ACHN (cell line): ENCODE measurements around the gene DEGS2.
"Not testable (repeated sequence)": the region's sequence is repeated elsewhere in the genome, so short reads cannot be mapped to it uniquely, and the experiment has no call there.

Experiments used
- DNase-seq: peaks from one replicate; pipeline ENCODE4 v3.0.0-alpha.2; 2015
- in situ Hi-C: cut with HindIII; loops from 2 replicates; pipeline ENCODE4 v1.10.0; 2017; ENCODE audit warnings: low sequenced_read_pairs, low pct_ligation_motif_present, low pct_unique_long_range_greater_than_20kb

Gene DEGS2

GRCh38 chr14:100159094-100159864 is at the start of gene DEGS2:
Gene DEGS2, minus strand, starts transcription at chr14:100159645. Its CDS starts 58 bp downstream, at chr14:100159587.
- in situ Hi-C loops, result no loop called here
- DNase-seq, result no peak

GRCh38 chr14:100208136-100208535 is 48.7 kb upstream of the DEGS2 start:
- DNase-seq, in situ Hi-C loops: not testable (repeated sequence)

GRCh38 chr14:100207588-100207987 is 48.1 kb upstream of the DEGS2 start:
- DNase-seq, in situ Hi-C loops: not testable (repeated sequence)

GRCh38 chr14:100204835-100205167 is 45.4 kb upstream of the DEGS2 start:
- DNase-seq, in situ Hi-C loops: not testable (repeated sequence)

- no peak for DNase-seq
- in situ Hi-C loops, result no loop called here
Measured at GRCh38 chr14:100203962-100204834, 44.8 kb upstream of the DEGS2 start.

GRCh38 chr14:100203146-100203545 is 43.7 kb upstream of the DEGS2 start:
- no peak for DNase-seq
- in situ Hi-C loops, result no loop called here

GRCh38 chr14:100202712-100203111 is 43.3 kb upstream of the DEGS2 start:
- in situ Hi-C loops, result no loop called here
- no peak for DNase-seq

GRCh38 chr14:100201701-100202100 is 42.3 kb upstream of the DEGS2 start:
- in situ Hi-C loops, result no loop called here
- no peak for DNase-seq

- DNase-seq, result no peak
- in situ Hi-C loops, result no loop called here
Measured at GRCh38 chr14:100200311-100200710, 40.9 kb upstream of the DEGS2 start.

- in situ Hi-C loops, result no loop called here
- no peak for DNase-seq
Measured at GRCh38 chr14:100199240-100199860, 39.9 kb upstream of the DEGS2 start.

- in situ Hi-C loops, result no loop called here
Measured at GRCh38 chr14:100193417-100194357, 34.2 kb upstream of the DEGS2 start.

GRCh38 chr14:100192672-100193416 is 33.4 kb upstream of the DEGS2 start:
- in situ Hi-C loops, result no loop called here
- peak; percentile 97 for DNase-seq

More at GRCh38 chr14:100193417-100194357, 34.2 kb upstream of the DEGS2 start:
- DNase-seq, result no peak

GRCh38 chr14:100192250-100192671 is 32.8 kb upstream of the DEGS2 start:
- in situ Hi-C loops, result no loop called here
- DNase-seq, result no peak

- DNase-seq, result no peak
- in situ Hi-C loops, result no loop called here
Measured at GRCh38 chr14:100191584-100192249, 32.3 kb upstream of the DEGS2 start.

GRCh38 chr14:100190126-100190525 is 30.7 kb upstream of the DEGS2 start:
- in situ Hi-C loops, result no loop called here

GRCh38 chr14:100188392-100189030 is 29.1 kb upstream of the DEGS2 start:
- in situ Hi-C loops, result no loop called here
- no peak for DNase-seq

More at GRCh38 chr14:100190126-100190525, 30.7 kb upstream of the DEGS2 start:
- DNase-seq, result no peak
